Naive thymus-derived CD8-positive, alpha-beta T cell (primary cell): ENCODE measurements around the gene AK3. TPM values are rescaled to one million over a fixed set of nuclear protein-coding genes. Genes with fewer than 3 reads are reported as not detected.
"Not testable (repeated sequence)": the region's sequence is repeated elsewhere in the genome, so short reads cannot be mapped to it uniquely, and the experiment has no call there.

Experiments
- ATAC-seq, 2 donors: fragments of 150-1000 bp; cut with Tn5 transposase in 1 of 2; sonication (Bioruptor Pico), chemical (Tn5 transposase) in 1 of 2; 1 replicate in 1 of 2; 2 replicates in 1 of 2; pipeline ENCODE4 v1.10.0; 2021; ENCODE audit warnings: mild to moderate bottlenecking in 2 of 2, moderate library complexity in 2 of 2
- POLR2A ChIA-PET: fragments of 350-600 bp; sonication (Branson Sonifier 250); formaldehyde crosslinking; loops from one replicate; lab custom pipeline; 2021; ENCODE audit warnings: antibody characterized with exemption; lab: Charles Lee
- DNase-seq, 10 donors: peaks; one replicate each; pipeline versions ENCODE4 v3.0.0 to v3.0.0-alpha.2; 2020 to 2022
- H3K27ac Mint-ChIP-seq, 10 donors: one replicate each; pipeline ENCODE4 v1.8.0; 2020 to 2022; ENCODE audit warnings: mild to moderate bottlenecking in 10 of 10, mixed read lengths in 10 of 10, moderate library complexity in 4 of 10, inconsistent platforms in 1 of 10
- H3K27me3 Mint-ChIP-seq, 5 donors: one replicate each; pipeline ENCODE4 v1.8.0; 2021 to 2022; ENCODE audit warnings: mixed read lengths in 5 of 5
- H3K36me3 Mint-ChIP-seq, 3 donors: one replicate each; pipeline ENCODE4 v1.8.0; 2020 to 2022; ENCODE audit warnings: mixed read lengths in 3 of 3, mild to moderate bottlenecking in 2 of 3, inconsistent platforms in 1 of 3
- H3K4me1 Mint-ChIP-seq, 4 donors: one replicate each; pipeline ENCODE4 v1.8.0; 2021 to 2022; ENCODE audit warnings: mixed read lengths in 4 of 4
- H3K4me3 Mint-ChIP-seq, 10 donors: one replicate each; pipeline ENCODE4 v1.8.0; 2020 to 2022; ENCODE audit warnings: mild to moderate bottlenecking in 10 of 10, mixed read lengths in 10 of 10, moderate library complexity in 6 of 10, inconsistent platforms in 1 of 10
- H3K9me3 Mint-ChIP-seq, 9 donors: one replicate each; pipeline ENCODE4 v1.8.0; 2020 to 2022; ENCODE audit warnings: mixed read lengths in 9 of 9, mild to moderate bottlenecking in 3 of 9, inconsistent platforms in 1 of 9, moderate library complexity in 1 of 9
- polyA plus RNA-seq, 3 donors: library from polyadenylated mRNA; unstranded; fragments of 300-500 nt; fragmentation: Illumina TruSeq; gene quantifications; one replicate each; pipeline ENCODE4 v1.2.3, GENCODE V29; 2021
- total RNA-seq, 8 experiments: library from RNA in 2 of 8; stranded (reverse) in 2 of 8; gene quantifications; one replicate each; pipeline ENCODE4 v1.2.3 and lab custom pipeline; 2021 to 2026

AK3 gene
- total and polyA plus RNA-seq, 5 experiments from 2014 or later = 29.0 to 58.8 (median 41.6) TPM

- Mint-ChIP-seq H3K9me3 (no peaks in the 10 kb centered on the region), H3K36me3 (peaks cover 0 to 2% (median 2%) of the 10 kb centered on the region in 3 donors), H3K4me1 (peaks cover 32 to 68% (median 59%) of the 10 kb centered on the region in 4 donors), H3K27me3 (peaks cover 0 to 6% (median 0%) of the 10 kb centered on the region in 5 donors), H3K27ac (peak within 1 kb of the TSS; percentile 95 to 99 (median 96)), H3K4me3 (peak within 1 kb of the TSS; percentile 89 to 99 (median 94))
- POLR2A ChIA-PET = interaction anchor here (5.6 to 6.3 kb wide), 2 partner anchors 16 to 79 kb away, joined by 42 to 142 read pairs; partner anchors contain the start of genes AK3 and CDC37L1
- peak; percentile 68 to 74 for ATAC-seq
- peak; percentile 60 to 90 (median 76) for DNase-seq
These were observed 78.7 kb downstream of the AK3 start, which contains the start of gene PLPP6 for GRCh38 chr9:4662108-4662988. Gene PLPP6 (plus strand): TSS chr9:4662294. CDS start chr9:4662376, 82 bp downstream.

- Mint-ChIP-seq H3K4me1 (peaks cover 32 to 63% (median 52%) of the 10 kb centered on the region in 4 donors), H3K4me3 (peak overlapping the region; percentile 89 to 99 (median 94)), H3K27ac (peak overlapping the region; percentile 94 to 99 (median 96)), H3K36me3 (peaks cover 0 to 2% (median 2%) of the 10 kb centered on the region in 3 donors), H3K9me3 (no peaks in the 10 kb centered on the region), H3K27me3 (peaks cover 0 to 6% (median 0%) of the 10 kb centered on the region in 5 donors)
- POLR2A ChIA-PET = interaction anchor here (5.6 to 6.3 kb wide), 2 partner anchors 17 to 79 kb away, joined by 42 to 142 read pairs; partner anchors contain the start of genes AK3 and CDC37L1
- ATAC-seq (peak; percentile 1 to 13), DNase-seq (peak in 3 of 10 donors; percentile 7 to 63 (median 45))
These were observed 79.4 kb downstream of the AK3 start for GRCh38 chr9:4661611-4662010.

GRCh38 chr9:4661165-4661564 lies 79.8 kb downstream of the AK3 start:
- H3K9me3 Mint-ChIP-seq = no peaks in the 10 kb centered on the region
- H3K27ac Mint-ChIP-seq = peak overlapping the region; percentile 94 to 99 (median 96)

GRCh38 chr9:4660665-4661064 lies 80.3 kb downstream of the AK3 start:
- H3K36me3 Mint-ChIP-seq, ATAC-seq, DNase-seq, H3K9me3 Mint-ChIP-seq, H3K27me3 Mint-ChIP-seq: not testable (repeated sequence)
- Mint-ChIP-seq H3K4me3 (peak overlapping the region in 2 of 10 donors; percentile 48 to 96), H3K27ac (peak overlapping the region in 3 of 10 donors; percentile 7 to 95 (median 53)), H3K4me1 (peaks cover 24 to 57% (median 42%) of the 10 kb centered on the region in 4 donors)
- POLR2A ChIA-PET = interaction anchor here (6.3 kb wide), 1 partner anchor 18 kb away, joined by 142 read pairs; the partner anchor contains the start of gene CDC37L1

More at GRCh38 chr9:4661165-4661564, 79.8 kb downstream of the AK3 start:
- no peak for DNase-seq
- Mint-ChIP-seq H3K27me3 (peaks cover 0 to 6% (median 0%) of the 10 kb centered on the region in 5 donors), H3K36me3 (peaks cover 0 to 3% (median 2%) of the 10 kb centered on the region in 3 donors), H3K4me3 (peak overlapping the region; percentile 63 to 99 (median 94)), H3K4me1 (peaks cover 29 to 61% (median 47%) of the 10 kb centered on the region in 4 donors)
- no peak for ATAC-seq
- POLR2A ChIA-PET = interaction anchor here (6.3 kb wide), 1 partner anchor 17 kb away, joined by 142 read pairs; the partner anchor contains the start of gene CDC37L1

Other genes starting within 250 kb of the AK3 start
- 10 to 100 TPM; 22.5 to 23.6 TPM for gene PLPP6, start 78.9 kb downstream of the AK3 start, total RNA-seq
- gene PLPP6, start 78.9 kb downstream of the AK3 start, polyA plus RNA-seq = 1 to 10 TPM; 4.9 to 6.1 (median 5.8) TPM
- 1 to 10 TPM; 5.2 to 5.8 TPM for gene SPATA6L, start 74.7 kb downstream of the AK3 start, total RNA-seq
- gene SPATA6L, start 74.7 kb downstream of the AK3 start, polyA plus RNA-seq = 1 to 10 TPM in 2 of 3 donors, not detected in 1; 1.5 to 2.6 TPM
- 10 to 100 TPM; 28.7 to 29.5 TPM for gene CDC37L1, start 61.6 kb downstream of the AK3 start, total RNA-seq
- 10 to 100 TPM; 18.5 to 19.2 (median 19.1) TPM for gene CDC37L1, start 61.6 kb downstream of the AK3 start, polyA plus RNA-seq
- 10 to 100 TPM; 26.1 to 28.3 TPM for gene RCL1, start 51.7 kb upstream of the AK3 start, total RNA-seq
- 10 to 100 TPM; 18.7 to 22.2 (median 20.2) TPM for gene RCL1, start 51.7 kb upstream of the AK3 start, polyA plus RNA-seq
- 10 to 100 TPM; 11.9 to 13.4 TPM for gene JAK2, start 244.1 kb upstream of the AK3 start, total RNA-seq
- 1 to 10 TPM; 1.9 to 4.8 (median 3.8) TPM for gene JAK2, start 244.1 kb upstream of the AK3 start, polyA plus RNA-seq